Neuronal stem cell (in vitro differentiated cells): ENCODE results near the gene FAM234A.
A peak's percentile ranks its signal among the peaks of the same experiment; 100 is the strongest.

Experiments
- DNase-seq: peaks from one replicate; pipeline ENCODE4 v3.0.0-alpha.2; 2013; ENCODE audit warnings: low spot score
- H2AFZ ChIP-seq: one replicate; pipeline ENCODE4 v1.6.1; 2013; ENCODE audit warnings: mild to moderate bottlenecking, low read length, inconsistent platforms
- H2AK5ac ChIP-seq: 2 replicates; pipeline ENCODE4 v1.6.1; 2013; ENCODE audit warnings: low read depth, mild to moderate bottlenecking, inconsistent platforms, low read length, moderate library complexity, mixed read lengths
- H2BK120ac ChIP-seq: 2 replicates; pipeline ENCODE4 v1.6.1; 2013; ENCODE audit warnings: low read depth, mild to moderate bottlenecking, inconsistent platforms, low read length, moderate library complexity, mixed read lengths
- H2BK12ac ChIP-seq: one replicate; pipeline ENCODE4 v1.6.1; 2013; ENCODE audit warnings: low read length, inconsistent platforms
- H2BK15ac ChIP-seq: 2 replicates; pipeline ENCODE4 v1.6.1; 2013; ENCODE audit warnings: mild to moderate bottlenecking, low read length, inconsistent platforms, mixed read lengths
- H2BK5ac ChIP-seq: one replicate; pipeline ENCODE4 v1.6.1; 2013; ENCODE audit warnings: inconsistent platforms, mild to moderate bottlenecking, low read length, moderate library complexity
- H3K14ac ChIP-seq: one replicate; pipeline ENCODE4 v1.6.1; 2013; ENCODE audit warnings: low read length, inconsistent platforms
- H3K18ac ChIP-seq: 2 replicates; pipeline ENCODE4 v1.6.1; 2013; ENCODE audit warnings: low read length, inconsistent platforms
- H3K23ac ChIP-seq: 2 replicates; pipeline ENCODE4 v1.6.1; 2013; ENCODE audit warnings: low read depth, mild to moderate bottlenecking, mixed read lengths, low read length, inconsistent platforms; ENCODE audit not compliant: poor library complexity
- H3K27ac ChIP-seq: replicated peaks from 3 replicates; pipeline ENCODE4 v1.5.1; 2013; ENCODE audit warnings: low read length, inconsistent platforms
- H3K27me3 ChIP-seq, 3 experiments: 2 replicates each; pipeline ENCODE4 v1.6.1; 2013; ENCODE audit warnings: low read length in 3 of 3, mild to moderate bottlenecking in 2 of 3, inconsistent platforms in 1 of 3, low read depth in 1 of 3, mixed read lengths in 1 of 3, moderate library complexity in 1 of 3; ENCODE audit not compliant: control insufficient read depth in 3 of 3, insufficient read depth in 3 of 3
- H3K36me3 ChIP-seq, 2 donors: replicated peaks in 1 of 2; 2 replicates each; pipeline ENCODE4 v1.6.1; 2013; ENCODE audit warnings: low read length in 2 of 2; ENCODE audit not compliant: control insufficient read depth in 2 of 2, insufficient read depth in 2 of 2
- H3K4ac ChIP-seq: 2 replicates; pipeline ENCODE4 v1.6.1; 2013; ENCODE audit warnings: inconsistent platforms, mild to moderate bottlenecking, low read length, moderate library complexity
- H3K4me1 ChIP-seq, 2 donors: 1 replicate in 1 of 2; 2 replicates in 1 of 2; pipeline ENCODE4 v1.6.1; 2013; ENCODE audit warnings: low read length in 2 of 2, low read depth in 1 of 2; ENCODE audit not compliant: control insufficient read depth in 2 of 2, insufficient read depth in 1 of 2
- H3K4me2 ChIP-seq: one replicate; pipeline ENCODE4 v1.6.1; 2013; ENCODE audit warnings: mild to moderate bottlenecking, low read length, inconsistent platforms; ENCODE audit not compliant: insufficient read depth, poor library complexity, severe bottlenecking
- H3K4me3 ChIP-seq, 2 donors: 2 replicates each; pipeline ENCODE4 v1.5.1; 2013; ENCODE audit warnings: low read length in 2 of 2, mild to moderate bottlenecking in 2 of 2, inconsistent platforms in 1 of 2, moderate library complexity in 1 of 2
- H3K79me1 ChIP-seq: one replicate; pipeline ENCODE4 v1.6.1; 2013; ENCODE audit warnings: low read depth, mild to moderate bottlenecking, inconsistent platforms, low read length, moderate library complexity
- H3K9ac ChIP-seq: one replicate; pipeline ENCODE4 v1.6.1; 2013; ENCODE audit warnings: mild to moderate bottlenecking, low read depth, low read length, inconsistent platforms; ENCODE audit not compliant: poor library complexity
- H3K9me3 ChIP-seq, 2 donors: replicated peaks in 1 of 2; 2 replicates each; pipeline versions ENCODE3 to v1.6.1; 2013; ENCODE audit warnings: low read length in 2 of 2, mild to moderate bottlenecking in 2 of 2, inconsistent platforms in 1 of 2, low read depth in 1 of 2, mixed read lengths in 1 of 2, moderate library complexity in 1 of 2; ENCODE audit not compliant: control insufficient read depth in 2 of 2, insufficient read depth in 1 of 2
- H4K8ac ChIP-seq: one replicate; pipeline ENCODE4 v1.6.1; 2013; ENCODE audit warnings: low read depth, mild to moderate bottlenecking, inconsistent platforms, low read length, moderate library complexity
- H4K91ac ChIP-seq: one replicate; pipeline ENCODE4 v1.6.1; 2013; ENCODE audit warnings: low read length, low read depth, mild to moderate bottlenecking, inconsistent platforms; ENCODE audit not compliant: poor library complexity
- WGBS, 2 donors: extraction: QIAGEN DNeasy Blood & Tissue Kit; methylation state at CpG; one replicate each; pipeline ENCODE4 v1.1.7; 2013; ENCODE audit warnings: missing lambda C conversion rate in 2 of 2, mixed read lengths in 1 of 2; ENCODE audit not compliant: insufficient read length in 2 of 2, insufficient replicate concordance in 1 of 2; ENCODE audit errors: extremely low coverage in 2 of 2; 5-methylcytosine and 5-hydroxymethylcytosine counted together

The FAM234A gene

GRCh38 chr16:263182-263774 lies 28.7 kb downstream of the FAM234A start:
- H2BK15ac ChIP-seq = no peak overlapping the region

GRCh38 chr16:263944-264343 lies 29.3 kb downstream of the FAM234A start:
- Histone ChIP-seq H4K91ac (no peak overlapping the region), H3K36me3 (peaks cover 42 to 67% of the 10 kb centered on the region in 2 donors), H2BK15ac (no peak overlapping the region), H3K23ac (no peak overlapping the region), H2AFZ (no peak overlapping the region), H3K4me2 (no peak overlapping the region), H3K27ac (no peak overlapping the region), H3K9me3 (peaks cover 0 to 4% of the 10 kb centered on the region in 2 donors), H3K9ac (no peak overlapping the region), H3K4me3 (no peak overlapping the region), H3K4ac (no peak overlapping the region), H3K4me1 (peaks cover 0 to 2% of the 10 kb centered on the region in 2 donors), H3K79me1 (peaks cover 6% of the 10 kb centered on the region), H3K18ac (no peak overlapping the region), H2BK12ac (no peak overlapping the region), H4K8ac (no peak overlapping the region), H2AK5ac (no peak overlapping the region), H2BK120ac (no peak overlapping the region), H3K14ac (no peak overlapping the region), H2BK5ac (no peak overlapping the region), H3K27me3 (no peaks in the 10 kb centered on the region)
- no CpG with 5 or more reads among the region's 17 CpGs for WGBS, 2 donors
- DNase-seq = no peak

More at GRCh38 chr16:263182-263774, 28.7 kb downstream of the FAM234A start:
- Histone ChIP-seq H3K9ac (no peak overlapping the region), H3K79me1 (peaks cover 7% of the 10 kb centered on the region), H2AK5ac (no peak overlapping the region), H2AFZ (no peak overlapping the region), H2BK12ac (no peak overlapping the region), H3K36me3 (peaks cover 42 to 68% of the 10 kb centered on the region in 2 donors), H3K27ac (no peak overlapping the region), H3K9me3 (peaks cover 0 to 4% of the 10 kb centered on the region in 2 donors), H2BK5ac (no peak overlapping the region), H3K14ac (peak overlapping the region; percentile 38), H4K91ac (no peak overlapping the region), H3K23ac (no peak overlapping the region), H2BK120ac (no peak overlapping the region), H3K4ac (no peak overlapping the region), H3K4me2 (no peak overlapping the region), H3K4me1 (peaks cover 0 to 2% of the 10 kb centered on the region in 2 donors), H3K4me3 (no peak overlapping the region), H3K27me3 (no peaks in the 10 kb centered on the region), H4K8ac (no peak overlapping the region), H3K18ac (no peak overlapping the region)
- WGBS, 2 donors = no CpG with 5 or more reads among the region's 35 CpGs
- no peak for DNase-seq

GRCh38 chr16:264440-264951 lies 29.9 kb downstream of the FAM234A start:
- no peak overlapping the region for H3K27ac ChIP-seq
- no peak overlapping the region for H3K23ac ChIP-seq
- peaks cover 0 to 4% of the 10 kb centered on the region in 2 donors for H3K9me3 ChIP-seq
- H3K79me1 ChIP-seq = peaks cover 4% of the 10 kb centered on the region
- H3K9ac ChIP-seq = no peak overlapping the region
- no peak overlapping the region for H2BK12ac ChIP-seq
- H3K4ac ChIP-seq = no peak overlapping the region
- no peak overlapping the region for H3K18ac ChIP-seq
- no peak overlapping the region for H3K4me2 ChIP-seq
- DNase-seq = no peak
- no peak overlapping the region for H4K91ac ChIP-seq
- no peak overlapping the region for H2AK5ac ChIP-seq
- WGBS, 2 donors = no CpG with 5 or more reads among the region's 23 CpGs
- H3K14ac ChIP-seq = no peak overlapping the region
- H3K27me3 ChIP-seq = no peaks in the 10 kb centered on the region
- no peak overlapping the region for H4K8ac ChIP-seq
- peaks cover 41 to 61% of the 10 kb centered on the region in 2 donors for H3K36me3 ChIP-seq
- H3K4me3 ChIP-seq = no peak overlapping the region
- H3K4me1 ChIP-seq = peaks cover 0 to 2% of the 10 kb centered on the region in 2 donors
- no peak overlapping the region for H2BK120ac ChIP-seq
- no peak overlapping the region for H2AFZ ChIP-seq
- H2BK5ac ChIP-seq = no peak overlapping the region
- no peak overlapping the region for H2BK15ac ChIP-seq

GRCh38 chr16:265002-265529 lies 30.4 kb downstream of the FAM234A start:
- Histone ChIP-seq H2BK120ac (no peak overlapping the region), H2AK5ac (no peak overlapping the region), H2AFZ (no peak overlapping the region), H3K18ac (no peak overlapping the region), H3K27me3 (no peaks in the 10 kb centered on the region), H3K23ac (no peak overlapping the region), H2BK12ac (no peak overlapping the region), H3K4ac (no peak overlapping the region), H3K79me1 (peaks cover 4% of the 10 kb centered on the region), H2BK5ac (no peak overlapping the region), H4K91ac (no peak overlapping the region), H3K9me3 (peaks cover 0 to 4% of the 10 kb centered on the region in 2 donors), H3K4me3 (no peak overlapping the region), H4K8ac (no peak overlapping the region), H3K4me1 (peaks cover 0 to 2% of the 10 kb centered on the region in 2 donors), H3K9ac (no peak overlapping the region), H3K36me3 (peaks cover 36 to 55% of the 10 kb centered on the region in 2 donors), H3K14ac (no peak overlapping the region), H3K27ac (no peak overlapping the region), H2BK15ac (no peak overlapping the region), H3K4me2 (no peak overlapping the region)
- DNase-seq = no peak
- WGBS, 2 donors = no CpG with 5 or more reads among the region's 14 CpGs
